HepG2 (cell line): ENCODE results near the gene ZNF574. TPM values are rescaled to one million over a fixed set of nuclear protein-coding genes. Genes with fewer than 3 reads are reported as not detected.

Experiments
- CREB1 ChIP-seq, 2 experiments: fragments of 450-650 bp in 1 of 2; IDR thresholded peaks; 2 replicates each; pipeline ENCODE4 v1.6.1; 2016 to 2017; ENCODE audit warnings: control low read depth in 1 of 2, mild to moderate bottlenecking in 1 of 2, missing compliant biosample characterization in 1 of 2, missing genetic modification characterization in 1 of 2
- FOSL2 ChIP-seq: sonication (generic); formaldehyde crosslinking; IDR thresholded peaks from 2 replicates; pipeline ENCODE4 v1.4.0; 2020; ENCODE audit warnings: missing genetic modification reagents
- KLF12 ChIP-seq: sonication (generic); formaldehyde crosslinking; IDR thresholded peaks from 2 replicates; pipeline ENCODE4 v1.4.0; 2020; ENCODE audit warnings: missing genetic modification reagents, borderline replicate concordance
- SNAPC2 ChIP-seq: sonication (generic); formaldehyde crosslinking; IDR thresholded peaks from 2 replicates; pipeline ENCODE4 v1.8.1; 2022; ENCODE audit warnings: mild to moderate bottlenecking, missing genetic modification reagents
- ZNF350 ChIP-seq: sonication (generic); formaldehyde crosslinking; IDR thresholded peaks from 2 replicates; pipeline ENCODE4 v1.4.0; 2020; ENCODE audit warnings: mild to moderate bottlenecking, low read depth, missing genetic modification reagents, borderline replicate concordance
- ZNF354B ChIP-seq: sonication (generic); formaldehyde crosslinking; IDR thresholded peaks from 2 replicates; pipeline ENCODE4 v1.8.0; 2022; ENCODE audit warnings: mild to moderate bottlenecking, missing genetic modification reagents
- ZNF367 ChIP-seq: sonication (generic); formaldehyde crosslinking; IDR thresholded peaks from 2 replicates; pipeline ENCODE4 v1.4.0; 2020; ENCODE audit warnings: missing genetic modification reagents, borderline replicate concordance
- ZNF652 ChIP-seq: IDR thresholded peaks from 2 replicates; pipeline ENCODE4 v1.6.1; 2016; ENCODE audit warnings: low read depth, borderline replicate concordance
- ZNF766 ChIP-seq: sonication (generic); formaldehyde crosslinking; IDR thresholded peaks from 2 replicates; pipeline ENCODE4 v1.5.0; 2020; ENCODE audit warnings: missing genetic modification reagents, borderline replicate concordance
- ZNF776 ChIP-seq: sonication (generic); formaldehyde crosslinking; IDR thresholded peaks from 2 replicates; pipeline ENCODE4 v1.4.0; 2020; ENCODE audit warnings: mild to moderate bottlenecking, missing genetic modification reagents
- ZSCAN31 ChIP-seq: sonication (generic); formaldehyde crosslinking; IDR thresholded peaks from 2 replicates; pipeline ENCODE4 v1.5.0; 2020; ENCODE audit warnings: low read depth, mild to moderate bottlenecking, missing genetic modification reagents
- polyA plus RNA-seq, 8 experiments: library from polyadenylated mRNA; depleted of rRNA in 3 of 8; stranded (reverse) in 7 of 8; unstranded in 1 of 8; fragments of >200 nt; fragmentation: Illumina TruSeq in 4 of 8; extraction: Trizol in 4 of 8; gene quantifications; 2 replicates each; pipeline versions ENCODE4 v1.2.1 to v1.2.3, GENCODE V29; 2011 to 2016; ENCODE audit warnings: low read depth in 4 of 8, missing spikeins in 1 of 8, mixed read lengths in 1 of 8; ENCODE audit not compliant: insufficient read depth in 1 of 8
- total RNA-seq, 5 experiments: library from RNA; depleted of rRNA; stranded (reverse); fragments of >200 nt; fragmentation: Illumina TruSeq; extraction: Trizol; gene quantifications; 2 replicates each; pipeline ENCODE4 v1.2.3, GENCODE V29; 2016; ENCODE audit warnings: low read depth in 1 of 5
- TF ChIP-seq, protein P1 (sequence below): sonication (generic); formaldehyde crosslinking; IDR thresholded peaks from 2 replicates; pipeline ENCODE4 v1.5.1; 2020; ENCODE audit warnings: missing genetic modification reagents, mild to moderate bottlenecking, borderline replicate concordance
- TF ChIP-seq, protein P2 (sequence below): sonication (generic); formaldehyde crosslinking; IDR thresholded peaks from 2 replicates; pipeline ENCODE4 v1.4.0; 2020; ENCODE audit warnings: missing genetic modification reagents, borderline replicate concordance
- TF ChIP-seq, protein P3 (sequence below): IDR thresholded peaks from 2 replicates; pipeline ENCODE4 v1.6.1; 2012; ENCODE audit warnings: inconsistent platforms
- TF ChIP-seq, protein P4 (sequence below): sonication (generic); formaldehyde crosslinking; IDR thresholded peaks from 2 replicates; pipeline ENCODE4 v1.5.1; 2020; ENCODE audit warnings: mild to moderate bottlenecking, missing genetic modification reagents, moderate library complexity

ZNF574 gene
- total and polyA plus RNA-seq, 2 of the 13 experiments (the other 11 are each of a cell fraction or from before 2014, with no cell fraction given), result 7.7 to 7.9 TPM

DNA sequence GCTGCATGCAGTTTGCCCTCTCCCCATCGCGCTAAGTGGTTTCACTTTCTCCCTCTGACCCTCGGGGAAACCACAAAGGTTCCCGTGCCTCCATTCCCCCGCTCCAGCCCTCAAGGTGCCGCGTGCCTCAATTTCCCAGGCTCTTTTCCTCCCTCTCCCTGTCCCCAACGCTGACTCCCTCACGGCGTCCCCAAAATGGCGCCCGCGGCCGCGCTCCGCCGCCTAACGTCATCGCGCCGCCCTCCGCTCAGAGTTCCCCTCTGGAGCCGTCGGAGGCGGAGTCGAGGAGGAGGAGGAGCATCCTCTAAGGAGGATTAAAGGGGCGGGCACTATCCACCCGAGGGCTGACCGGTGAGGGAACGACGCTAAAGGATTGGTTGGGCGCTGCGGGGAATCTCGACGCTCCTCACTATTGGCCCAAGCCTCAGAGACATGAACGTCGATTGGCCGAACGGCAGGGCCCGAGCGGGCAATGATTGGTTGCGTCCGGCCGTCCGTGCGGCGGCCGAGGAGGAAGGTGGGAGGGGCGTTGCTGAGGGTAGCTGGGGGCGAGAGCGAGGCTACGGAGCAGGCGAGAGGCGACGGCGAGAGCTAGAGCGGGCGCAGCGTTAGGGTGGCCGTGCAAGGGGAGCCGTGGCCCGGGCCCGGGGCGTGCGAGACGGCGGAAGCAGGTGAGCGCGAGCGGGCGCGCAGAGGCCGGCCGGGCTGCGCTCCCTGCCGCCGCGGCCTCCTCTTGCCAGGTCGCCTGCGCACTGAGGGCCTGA, at the start of gene ZNF574 (continued):
- TF ChIP-seq, protein P1, sequence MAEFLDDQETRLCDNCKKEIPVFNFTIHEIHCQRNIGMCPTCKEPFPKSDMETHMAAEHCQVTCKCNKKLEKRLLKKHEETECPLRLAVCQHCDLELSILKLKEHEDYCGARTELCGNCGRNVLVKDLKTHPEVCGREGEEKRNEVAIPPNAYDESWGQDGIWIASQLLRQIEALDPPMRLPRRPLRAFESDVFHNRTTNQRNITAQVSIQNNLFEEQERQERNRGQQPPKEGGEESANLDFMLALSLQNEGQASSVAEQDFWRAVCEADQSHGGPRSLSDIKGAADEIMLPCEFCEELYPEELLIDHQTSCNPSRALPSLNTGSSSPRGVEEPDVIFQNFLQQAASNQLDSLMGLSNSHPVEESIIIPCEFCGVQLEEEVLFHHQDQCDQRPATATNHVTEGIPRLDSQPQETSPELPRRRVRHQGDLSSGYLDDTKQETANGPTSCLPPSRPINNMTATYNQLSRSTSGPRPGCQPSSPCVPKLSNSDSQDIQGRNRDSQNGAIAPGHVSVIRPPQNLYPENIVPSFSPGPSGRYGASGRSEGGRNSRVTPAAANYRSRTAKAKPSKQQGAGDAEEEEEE (CRISPR knock-in tag), result no peak
- no peak for TF ChIP-seq ZNF354B (CRISPR knock-in tag)
- TF ChIP-seq, protein P2, sequence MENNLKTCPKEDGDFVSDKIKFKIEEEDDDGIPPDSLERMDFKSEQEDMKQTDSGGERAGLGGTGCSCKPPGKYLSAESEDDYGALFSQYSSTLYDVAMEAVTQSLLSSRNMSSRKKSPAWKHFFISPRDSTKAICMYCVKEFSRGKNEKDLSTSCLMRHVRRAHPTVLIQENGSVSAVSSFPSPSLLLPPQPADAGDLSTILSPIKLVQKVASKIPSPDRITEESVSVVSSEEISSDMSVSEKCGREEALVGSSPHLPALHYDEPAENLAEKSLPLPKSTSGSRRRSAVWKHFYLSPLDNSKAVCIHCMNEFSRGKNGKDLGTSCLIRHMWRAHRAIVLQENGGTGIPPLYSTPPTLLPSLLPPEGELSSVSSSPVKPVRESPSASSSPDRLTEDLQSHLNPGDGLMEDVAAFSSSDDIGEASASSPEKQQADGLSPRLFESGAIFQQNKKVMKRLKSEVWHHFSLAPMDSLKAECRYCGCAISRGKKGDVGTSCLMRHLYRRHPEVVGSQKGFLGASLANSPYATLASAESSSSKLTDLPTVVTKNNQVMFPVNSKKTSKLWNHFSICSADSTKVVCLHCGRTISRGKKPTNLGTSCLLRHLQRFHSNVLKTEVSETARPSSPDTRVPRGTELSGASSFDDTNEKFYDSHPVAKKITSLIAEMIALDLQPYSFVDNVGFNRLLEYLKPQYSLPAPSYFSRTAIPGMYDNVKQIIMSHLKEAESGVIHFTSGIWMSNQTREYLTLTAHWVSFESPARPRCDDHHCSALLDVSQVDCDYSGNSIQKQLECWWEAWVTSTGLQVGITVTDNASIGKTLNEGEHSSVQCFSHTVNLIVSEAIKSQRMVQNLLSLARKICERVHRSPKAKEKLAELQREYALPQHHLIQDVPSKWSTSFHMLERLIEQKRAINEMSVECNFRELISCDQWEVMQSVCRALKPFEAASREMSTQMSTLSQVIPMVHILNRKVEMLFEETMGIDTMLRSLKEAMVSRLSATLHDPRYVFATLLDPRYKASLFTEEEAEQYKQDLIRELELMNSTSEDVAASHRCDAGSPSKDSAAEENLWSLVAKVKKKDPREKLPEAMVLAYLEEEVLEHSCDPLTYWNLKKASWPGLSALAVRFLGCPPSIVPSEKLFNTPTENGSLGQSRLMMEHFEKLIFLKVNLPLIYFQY (CRISPR knock-in tag), result no peak
- TF ChIP-seq ZNF766 (CRISPR knock-in tag), result no peak
- TF ChIP-seq, protein P3, sequence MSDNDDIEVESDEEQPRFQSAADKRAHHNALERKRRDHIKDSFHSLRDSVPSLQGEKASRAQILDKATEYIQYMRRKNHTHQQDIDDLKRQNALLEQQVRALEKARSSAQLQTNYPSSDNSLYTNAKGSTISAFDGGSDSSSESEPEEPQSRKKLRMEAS, result peak; percentile 50; the same call in 1 of the 2 replicates
- TF ChIP-seq KLF12 (CRISPR knock-in tag), result peak; percentile 55; the same call in 1 of the 2 replicates
- peak; percentile 67; the same call in 1 of the 2 replicates for TF ChIP-seq ZNF350
- TF ChIP-seq CREB1 (IDR thresholded peaks at IDR 0.05), result peak; percentile 79
- TF ChIP-seq CREB1 (CRISPR knock-in tag; IDR thresholded peaks at IDR 0.05), result peak; percentile 93
- TF ChIP-seq, protein P4, sequence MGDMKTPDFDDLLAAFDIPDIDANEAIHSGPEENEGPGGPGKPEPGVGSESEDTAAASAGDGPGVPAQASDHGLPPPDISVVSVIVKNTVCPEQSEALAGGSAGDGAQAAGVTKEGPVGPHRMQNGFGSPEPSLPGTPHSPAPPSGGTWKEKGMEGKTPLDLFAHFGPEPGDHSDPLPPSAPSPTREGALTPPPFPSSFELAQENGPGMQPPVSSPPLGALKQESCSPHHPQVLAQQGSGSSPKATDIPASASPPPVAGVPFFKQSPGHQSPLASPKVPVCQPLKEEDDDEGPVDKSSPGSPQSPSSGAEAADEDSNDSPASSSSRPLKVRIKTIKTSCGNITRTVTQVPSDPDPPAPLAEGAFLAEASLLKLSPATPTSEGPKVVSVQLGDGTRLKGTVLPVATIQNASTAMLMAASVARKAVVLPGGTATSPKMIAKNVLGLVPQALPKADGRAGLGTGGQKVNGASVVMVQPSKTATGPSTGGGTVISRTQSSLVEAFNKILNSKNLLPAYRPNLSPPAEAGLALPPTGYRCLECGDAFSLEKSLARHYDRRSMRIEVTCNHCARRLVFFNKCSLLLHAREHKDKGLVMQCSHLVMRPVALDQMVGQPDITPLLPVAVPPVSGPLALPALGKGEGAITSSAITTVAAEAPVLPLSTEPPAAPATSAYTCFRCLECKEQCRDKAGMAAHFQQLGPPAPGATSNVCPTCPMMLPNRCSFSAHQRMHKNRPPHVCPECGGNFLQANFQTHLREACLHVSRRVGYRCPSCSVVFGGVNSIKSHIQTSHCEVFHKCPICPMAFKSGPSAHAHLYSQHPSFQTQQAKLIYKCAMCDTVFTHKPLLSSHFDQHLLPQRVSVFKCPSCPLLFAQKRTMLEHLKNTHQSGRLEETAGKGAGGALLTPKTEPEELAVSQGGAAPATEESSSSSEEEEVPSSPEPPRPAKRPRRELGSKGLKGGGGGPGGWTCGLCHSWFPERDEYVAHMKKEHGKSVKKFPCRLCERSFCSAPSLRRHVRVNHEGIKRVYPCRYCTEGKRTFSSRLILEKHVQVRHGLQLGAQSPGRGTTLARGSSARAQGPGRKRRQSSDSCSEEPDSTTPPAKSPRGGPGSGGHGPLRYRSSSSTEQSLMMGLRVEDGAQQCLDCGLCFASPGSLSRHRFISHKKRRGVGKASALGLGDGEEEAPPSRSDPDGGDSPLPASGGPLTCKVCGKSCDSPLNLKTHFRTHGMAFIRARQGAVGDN (CRISPR knock-in tag), result peak; percentile 84
- TF ChIP-seq ZNF776 (CRISPR knock-in tag), result peak; percentile 73; the same call in 1 of the 2 replicates
- no peak for TF ChIP-seq ZNF652
- peak; percentile 80; the same call in 1 of the 2 replicates for TF ChIP-seq ZSCAN31 (CRISPR knock-in tag)
- TF ChIP-seq FOSL2 (CRISPR knock-in tag), result peak; percentile 33; the same call in 1 of the 2 replicates
- TF ChIP-seq SNAPC2 (CRISPR knock-in tag), result 0 out of 2 replicates have a peak, but pooled peaks have one; percentile 34
- no peak for TF ChIP-seq ZNF367 (CRISPR knock-in tag)
